DLD1 (cell line): ENCODE results near the gene ZNF423.

ENCODE experiments used
- in situ Hi-C: cut with HindIII; loops from 2 replicates; pipeline ENCODE4 v1.10.0; 2017; ENCODE audit warnings: low sequenced_read_pairs

The ZNF423 gene

GRCh38 chr16:49528060-49528865, 327.6 kb downstream of the ZNF423 start:
- in situ Hi-C loops = no loop called here

- in situ Hi-C loops = no loop called here
Measured at GRCh38 chr16:49527611-49528010, 328.3 kb downstream of the ZNF423 start.

GRCh38 chr16:49526860-49527365, 329.0 kb downstream of the ZNF423 start:
- in situ Hi-C loops = no loop called here

- in situ Hi-C loops = no loop called here
Measured at GRCh38 chr16:49524947-49525315, 331.0 kb downstream of the ZNF423 start.

- in situ Hi-C loops = no loop called here
Measured at GRCh38 chr16:49524216-49524946, 331.5 kb downstream of the ZNF423 start.

GRCh38 chr16:49523435-49524159, 332.3 kb downstream of the ZNF423 start:
- in situ Hi-C loops = no loop called here

GRCh38 chr16:49521734-49522325, 334.1 kb downstream of the ZNF423 start:
- in situ Hi-C loops = no loop called here

GRCh38 chr16:49520492-49521038, 335.3 kb downstream of the ZNF423 start:
- in situ Hi-C loops = no loop called here

GRCh38 chr16:49519741-49520140, 336.2 kb downstream of the ZNF423 start:
- in situ Hi-C loops = no loop called here

GRCh38 chr16:49519008-49519656, 336.8 kb downstream of the ZNF423 start:
- in situ Hi-C loops = no loop called here

GRCh38 chr16:49516382-49517036, 339.4 kb downstream of the ZNF423 start:
- in situ Hi-C loops = no loop called here

- in situ Hi-C loops = no loop called here
Measured at GRCh38 chr16:49515861-49516260, 340.1 kb downstream of the ZNF423 start.

GRCh38 chr16:49515016-49515565, 340.8 kb downstream of the ZNF423 start:
- in situ Hi-C loops = no loop called here

- in situ Hi-C loops = no loop called here
Measured at GRCh38 chr16:49514073-49514980, 341.6 kb downstream of the ZNF423 start.

GRCh38 chr16:49513040-49513439, 342.9 kb downstream of the ZNF423 start:
- in situ Hi-C loops = no loop called here

- in situ Hi-C loops = no loop called here
Measured at GRCh38 chr16:49510654-49511305, 345.1 kb downstream of the ZNF423 start.

- in situ Hi-C loops = no loop called here
Measured at GRCh38 chr16:49510141-49510540, 345.8 kb downstream of the ZNF423 start.
